Keratinocyte (primary cell): ENCODE results near the gene TNFRSF19. TPM values are rescaled to one million over a fixed set of nuclear protein-coding genes. Genes with fewer than 3 reads are reported as not detected.

Source experiments
- DNase-seq: peaks from one replicate; pipeline ENCODE4 v3.0.0-alpha.2; 2011; ENCODE audit warnings: low read depth, missing footprints, low spot score
- FAIRE-seq: peaks from 2 replicates; lab custom pipeline; 2011; peaks lifted over from hg19 to GRCh38; lab: Jason Lieb, UNC
- H2AFZ ChIP-seq: 2 replicates; pipeline ENCODE4 v1.6.0; 2012; ENCODE audit warnings: low read length, control low read depth, inconsistent platforms; ENCODE audit not compliant: control insufficient read depth
- H3K27ac ChIP-seq: 2 replicates; pipeline ENCODE4 v1.5.1; 2011; ENCODE audit warnings: low read length; ENCODE audit not compliant: control insufficient read depth, insufficient read depth
- H3K27me3 ChIP-seq: 3 replicates; pipeline ENCODE4 v1.6.0; 2011; ENCODE audit warnings: low read length; ENCODE audit not compliant: control insufficient read depth, insufficient read depth; ENCODE audit errors: extremely low read depth
- H3K36me3 ChIP-seq, 2 experiments: 2 replicates in 1 of 2; 3 replicates in 1 of 2; pipeline ENCODE4 v1.5.1; 2011; ENCODE audit warnings: low read length in 2 of 2, mild to moderate bottlenecking in 1 of 2; ENCODE audit not compliant: control insufficient read depth in 2 of 2, insufficient read depth in 2 of 2; ENCODE audit errors: extremely low read depth in 1 of 2
- H3K4me1 ChIP-seq: 3 replicates; pipeline ENCODE4 v1.5.1; 2011; ENCODE audit warnings: low read length; ENCODE audit not compliant: control insufficient read depth, insufficient read depth; ENCODE audit errors: extremely low read depth
- H3K4me2 ChIP-seq: 3 replicates; pipeline ENCODE4 v1.6.0; 2011; ENCODE audit warnings: low read depth, low read length; ENCODE audit not compliant: control insufficient read depth, insufficient read depth; ENCODE audit errors: extremely low read depth
- H3K4me3 ChIP-seq, 3 experiments: fragments of 200-600 bp in 1 of 3; sonication (generic) in 1 of 3; 2 replicates in 2 of 3; 3 replicates in 1 of 3; pipeline ENCODE4 v1.5.1; 2011 to 2016; ENCODE audit warnings: low read length in 3 of 3, mild to moderate bottlenecking in 3 of 3, control low read depth in 2 of 3, inconsistent platforms in 1 of 3, low read depth in 1 of 3, mixed read lengths in 1 of 3, mixed run types in 1 of 3, moderate library complexity in 1 of 3; ENCODE audit not compliant: control insufficient read depth in 2 of 3, insufficient read depth in 2 of 3; ENCODE audit errors: extremely low read depth in 1 of 3
- H3K79me2 ChIP-seq: 2 replicates; pipeline ENCODE4 v1.6.0; 2012; ENCODE audit warnings: low read length; ENCODE audit not compliant: control insufficient read depth, insufficient read depth
- H3K9ac ChIP-seq: 3 replicates; pipeline ENCODE4 v1.6.0; 2011; ENCODE audit warnings: low read length; ENCODE audit not compliant: control insufficient read depth, insufficient read depth; ENCODE audit errors: extremely low read depth
- H3K9me1 ChIP-seq: 3 replicates; pipeline ENCODE4 v1.6.0; 2011; ENCODE audit warnings: low read length; ENCODE audit not compliant: control insufficient read depth, insufficient read depth; ENCODE audit errors: extremely low read depth
- H3K9me3 ChIP-seq: 2 replicates; pipeline ENCODE4 v1.5.1; 2012; ENCODE audit warnings: low read depth, low read length; ENCODE audit not compliant: control insufficient read depth
- H4K20me1 ChIP-seq: 3 replicates; pipeline ENCODE4 v1.6.0; 2011; ENCODE audit warnings: low read length; ENCODE audit not compliant: control insufficient read depth, insufficient read depth; ENCODE audit errors: extremely low read depth
- EZH2 ChIP-seq: IDR thresholded peaks from one replicate; pipeline ENCODE4 v1.6.1; 2012; ENCODE audit warnings: inconsistent platforms, mild to moderate bottlenecking, low read length, moderate library complexity
- dilution Hi-C: fragments of 300-500 bp; cut with MboI; formaldehyde crosslinking; loops from one replicate; pipeline ENCODE4 v1.7.0; 2020; ENCODE audit warnings: low sequenced_read_pairs; ENCODE audit not compliant: extremely low pct_ligation_motif_present
- polyA plus RNA-seq, 5 experiments: library from polyadenylated mRNA; depleted of rRNA in 3 of 5; stranded (reverse) in 3 of 5; stranded (forward) in 1 of 5; unstranded in 1 of 5; fragments of >200 nt; gene quantifications; 1 replicate in 1 of 5; 2 replicates in 3 of 5; 3 replicates in 1 of 5; pipeline versions ENCODE4 v1.2.1 to v1.2.3, GENCODE V29; 2011 to 2012; ENCODE audit warnings: missing spikeins in 2 of 5, low read depth in 1 of 5, low replicate concordance in 1 of 5
- TF ChIP-seq, protein P1 (sequence below), 3 experiments: IDR thresholded peaks in 1 of 3; conservative IDR thresholded peaks in 1 of 3; optimal IDR thresholded peaks in 1 of 3; 2 replicates in 2 of 3; 3 replicates in 1 of 3; pipeline versions ENCODE3 to v1.5.1; 2011; ENCODE audit warnings: low read length in 3 of 3, mild to moderate bottlenecking in 3 of 3, moderate library complexity in 2 of 3, control low read depth in 1 of 3, inconsistent platforms in 1 of 3; ENCODE audit not compliant: insufficient read depth in 2 of 3; ENCODE audit errors: extremely low read depth in 1 of 3

The TNFRSF19 gene
- polyA plus RNA-seq, 1 donor (not counting 4 experiments of a cell fraction or from before 2014, with no cell fraction given): 1.8 TPM

DNA sequence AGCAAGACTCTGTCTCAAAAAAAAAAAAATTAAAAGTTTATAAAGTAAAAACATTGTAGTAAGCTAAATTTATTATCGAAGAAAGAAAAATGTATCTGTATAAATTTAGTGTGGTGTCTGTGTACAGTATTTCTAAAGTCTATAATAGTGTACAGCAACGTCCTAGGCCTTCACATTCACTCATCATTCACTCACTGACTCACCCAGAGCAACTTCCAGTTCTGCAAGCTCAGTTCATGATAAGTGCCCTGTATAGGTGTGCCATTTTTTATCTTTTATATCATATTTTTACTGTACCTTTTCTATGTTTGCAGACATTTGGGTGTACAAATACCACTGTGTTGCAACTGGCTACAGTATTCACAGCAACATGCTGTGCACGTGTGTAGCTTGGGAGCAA lies 118.1 kb downstream of the TNFRSF19 start:
- no peak overlapping the region for H3K9ac ChIP-seq
- TF ChIP-seq, protein P1, sequence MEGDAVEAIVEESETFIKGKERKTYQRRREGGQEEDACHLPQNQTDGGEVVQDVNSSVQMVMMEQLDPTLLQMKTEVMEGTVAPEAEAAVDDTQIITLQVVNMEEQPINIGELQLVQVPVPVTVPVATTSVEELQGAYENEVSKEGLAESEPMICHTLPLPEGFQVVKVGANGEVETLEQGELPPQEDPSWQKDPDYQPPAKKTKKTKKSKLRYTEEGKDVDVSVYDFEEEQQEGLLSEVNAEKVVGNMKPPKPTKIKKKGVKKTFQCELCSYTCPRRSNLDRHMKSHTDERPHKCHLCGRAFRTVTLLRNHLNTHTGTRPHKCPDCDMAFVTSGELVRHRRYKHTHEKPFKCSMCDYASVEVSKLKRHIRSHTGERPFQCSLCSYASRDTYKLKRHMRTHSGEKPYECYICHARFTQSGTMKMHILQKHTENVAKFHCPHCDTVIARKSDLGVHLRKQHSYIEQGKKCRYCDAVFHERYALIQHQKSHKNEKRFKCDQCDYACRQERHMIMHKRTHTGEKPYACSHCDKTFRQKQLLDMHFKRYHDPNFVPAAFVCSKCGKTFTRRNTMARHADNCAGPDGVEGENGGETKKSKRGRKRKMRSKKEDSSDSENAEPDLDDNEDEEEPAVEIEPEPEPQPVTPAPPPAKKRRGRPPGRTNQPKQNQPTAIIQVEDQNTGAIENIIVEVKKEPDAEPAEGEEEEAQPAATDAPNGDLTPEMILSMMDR (optimal IDR thresholded peaks at IDR 0.05 in 1 of 3, IDR thresholded peaks at IDR 0.05 in 1 of 3, conservative IDR thresholded peaks at IDR 0.05 in 1 of 3; ENCODE audit: extremely low read depth in 1 of 3, insufficient read depth in 2 of 3, low read length in 3 of 3): no peak
- TF ChIP-seq EZH2: no peak
- H3K9me1 ChIP-seq: no peaks in the 10 kb centered on the region
- FAIRE-seq (no peak), DNase-seq (no peak)
- H3K4me3 ChIP-seq: no peak overlapping the region
- no peaks in the 10 kb centered on the region for H3K79me2 ChIP-seq
- no peaks in the 10 kb centered on the region for H3K27me3 ChIP-seq
- no peak overlapping the region for H3K27ac ChIP-seq
- H3K9me3 ChIP-seq: no peaks in the 10 kb centered on the region
- H4K20me1 ChIP-seq: no peaks in the 10 kb centered on the region
- H3K4me2 ChIP-seq: no peak overlapping the region
- dilution Hi-C loops: no loop called here
- no peak overlapping the region for H2AFZ ChIP-seq
- H3K36me3 ChIP-seq: no peaks in the 10 kb centered on the region
- no peaks in the 10 kb centered on the region for H3K4me1 ChIP-seq

DNA sequence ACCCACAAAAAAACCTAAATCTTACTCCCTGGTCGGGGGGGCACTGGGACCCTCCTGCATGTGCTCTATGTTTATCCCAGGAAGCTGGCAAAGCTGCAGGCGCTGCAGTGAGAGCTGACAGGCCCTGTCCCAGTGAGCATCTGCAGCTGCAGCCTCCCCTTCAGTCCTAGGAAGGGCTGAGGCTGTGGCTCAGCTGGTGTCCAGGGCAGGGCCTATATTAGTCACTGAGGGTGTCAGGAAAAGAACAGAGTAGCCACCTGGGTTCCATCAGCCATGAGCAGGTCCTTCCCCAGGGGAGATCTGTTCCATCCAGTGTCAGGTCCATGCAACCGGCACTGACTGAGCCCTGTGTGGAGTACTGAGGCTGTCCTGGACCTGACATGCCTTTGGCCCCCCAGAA lies 120.5 kb downstream of the TNFRSF19 start:
- dilution Hi-C loops: no loop called here
- Histone ChIP-seq H3K4me3 (no peak overlapping the region), H4K20me1 (no peaks in the 10 kb centered on the region), H3K27me3 (no peaks in the 10 kb centered on the region), H3K9me1 (no peaks in the 10 kb centered on the region), H3K4me2 (no peak overlapping the region), H3K27ac (no peak overlapping the region), H3K9ac (no peak overlapping the region), H3K4me1 (no peaks in the 10 kb centered on the region), H3K79me2 (no peaks in the 10 kb centered on the region), H3K36me3 (no peaks in the 10 kb centered on the region), H3K9me3 (no peaks in the 10 kb centered on the region), H2AFZ (no peak overlapping the region)
- DNase-seq (no peak), FAIRE-seq (no peak)
- TF ChIP-seq EZH2: no peak
- TF ChIP-seq, protein P1 (optimal IDR thresholded peaks at IDR 0.05 in 1 of 3, IDR thresholded peaks at IDR 0.05 in 1 of 3, conservative IDR thresholded peaks at IDR 0.05 in 1 of 3; ENCODE audit: extremely low read depth in 1 of 3, insufficient read depth in 2 of 3, low read length in 3 of 3): no peak
